NB4 (cell line): ENCODE measurements around the gene MAPK6.

Experiments used
- DNase-seq: peaks from one replicate; pipeline ENCODE4 v3.0.0; 2010; ENCODE audit warnings: low read depth
- H3K4me3 ChIP-seq: one replicate; pipeline ENCODE4 v1.5.1; 2011; ENCODE audit warnings: mild to moderate bottlenecking, low read depth, low read length, moderate library complexity
- CTCF ChIP-seq: IDR thresholded peaks from one replicate; pipeline ENCODE4 v1.5.1; 2012; ENCODE audit warnings: low read depth, low read length
- MAX ChIP-seq: IDR thresholded peaks from 2 replicates; pipeline ENCODE4 v1.6.1; 2011; ENCODE audit warnings: low read depth, low read length
- MYC ChIP-seq: IDR thresholded peaks from 2 replicates; pipeline ENCODE4 v1.6.1; 2011; ENCODE audit warnings: low read depth, low read length
- POLR2A ChIP-seq: IDR thresholded peaks from 2 replicates; pipeline ENCODE4 v1.6.1; 2011; ENCODE audit warnings: mild to moderate bottlenecking; ENCODE audit not compliant: insufficient read length; ENCODE audit errors: extremely low read depth

Gene MAPK6

GRCh38 chr15:52098323-52098722, 79.3 kb downstream of the MAPK6 start:
- DNase-seq, result peak; percentile 73
- no peak for TF ChIP-seq POLR2A
- H3K4me3 ChIP-seq, result no peak overlapping the region

DNA sequence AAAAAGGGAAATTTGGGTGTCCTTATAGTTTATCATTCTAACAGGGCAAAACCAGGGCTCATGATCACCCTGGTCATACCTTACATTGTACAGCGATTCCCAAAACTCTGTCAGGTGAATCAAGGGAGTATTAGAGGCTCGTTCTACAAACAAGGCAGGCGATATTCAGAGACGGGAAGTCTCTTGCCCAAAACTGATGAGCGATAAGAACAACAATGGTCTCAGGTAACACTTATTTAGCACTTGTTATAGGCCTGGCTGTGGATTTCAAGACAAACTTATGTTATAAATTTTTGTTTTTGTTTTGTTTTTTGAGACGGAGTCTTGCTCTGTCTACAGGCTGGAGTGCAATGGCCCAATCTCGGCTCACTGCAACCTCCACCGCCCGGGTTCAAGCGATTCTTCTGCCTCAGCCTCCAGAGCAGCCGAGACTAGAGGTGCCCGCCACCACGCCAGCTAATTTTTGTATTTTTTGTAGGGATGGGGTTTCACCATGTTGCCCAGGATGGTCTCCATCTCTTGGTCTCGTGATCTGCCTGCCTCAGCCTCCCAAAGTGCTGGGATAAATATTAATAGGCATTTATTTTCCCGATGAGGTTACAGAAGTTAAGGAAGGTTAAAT, 80.7 kb downstream of the MAPK6 start:
- no peak for DNase-seq
- no peak overlapping the region for H3K4me3 ChIP-seq
- TF ChIP-seq MAX (no peak), MYC (no peak), CTCF (no peak), POLR2A (no peak)

GRCh38 chr15:52100807-52101442, 81.9 kb downstream of the MAPK6 start:
- DNase-seq, result peak; percentile 84
- no peak overlapping the region for H3K4me3 ChIP-seq
- TF ChIP-seq CTCF, result no peak
- TF ChIP-seq MAX, result peak; percentile 14; the same call in 1 of the 2 replicates

DNA sequence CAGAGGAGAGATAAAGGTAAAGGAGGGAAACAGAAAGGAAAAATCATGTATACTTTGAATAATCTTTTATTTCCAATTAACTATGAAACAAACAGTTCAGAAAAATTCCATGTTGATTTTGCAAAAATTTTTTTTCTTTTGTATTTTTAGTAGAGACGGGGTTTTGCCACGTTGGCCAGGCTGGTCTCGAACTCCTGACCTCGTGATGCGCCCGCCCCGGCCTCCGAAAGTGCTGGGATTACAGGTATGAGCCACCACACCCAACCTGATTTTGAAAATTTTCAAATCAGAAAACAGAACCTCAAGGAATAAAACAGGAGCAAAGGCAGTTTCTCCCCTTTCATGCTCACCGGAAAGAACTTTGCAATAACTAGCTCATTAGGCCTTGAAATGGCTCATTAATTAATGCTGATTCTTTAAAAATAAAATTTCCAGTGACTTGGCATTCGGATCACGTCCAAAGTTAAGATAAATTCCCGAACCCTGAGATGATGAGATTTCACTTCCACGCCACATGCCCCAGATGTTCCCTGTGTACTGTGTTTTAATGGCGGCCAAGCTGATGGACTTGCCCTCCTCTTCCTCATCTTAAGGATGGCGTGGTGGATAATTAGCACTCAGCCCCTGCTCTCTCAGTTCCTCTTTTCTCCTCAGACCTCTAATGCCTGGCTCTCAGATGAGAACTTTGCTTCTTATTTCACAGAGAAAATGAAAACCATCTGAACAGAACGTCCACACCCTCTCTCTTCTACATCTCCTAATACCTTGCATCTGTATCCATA, 82.7 kb downstream of the MAPK6 start:
- DNase-seq, result peak; percentile 66
- TF ChIP-seq MAX (no peak), CTCF (no peak), MYC (no peak), POLR2A (no peak)

DNA sequence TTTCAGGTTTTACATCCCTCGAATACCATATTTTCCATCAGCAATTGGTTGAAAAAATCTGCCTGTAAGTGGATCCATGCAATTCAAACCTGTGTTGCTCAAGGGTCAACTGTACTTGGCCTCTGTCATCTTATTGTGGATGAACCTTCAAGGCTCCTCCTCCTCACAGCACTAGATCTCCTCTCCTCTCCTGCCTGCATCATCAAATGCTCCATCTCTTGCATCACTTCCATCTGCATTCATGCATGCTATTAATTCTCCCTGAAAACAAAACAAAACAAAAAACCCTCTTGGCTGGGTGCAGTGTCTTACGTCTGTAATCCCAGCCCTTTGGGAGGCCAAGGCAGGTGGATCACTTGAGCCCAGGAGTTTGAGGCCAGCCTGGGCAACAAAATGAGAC, 83.4 kb downstream of the MAPK6 start:
- TF ChIP-seq MYC (no peak), CTCF (no peak), POLR2A (no peak), MAX (no peak)
- H3K4me3 ChIP-seq, result no peak overlapping the region
- no peak for DNase-seq

More for the DNA sequence above, 82.7 kb downstream of the MAPK6 start:
- no peak overlapping the region for H3K4me3 ChIP-seq

- TF ChIP-seq MYC (no peak), CTCF (no peak), MAX (no peak), POLR2A (no peak)
- no peak overlapping the region for H3K4me3 ChIP-seq
- DNase-seq, result peak; percentile 72
Observed at GRCh38 chr15:52103217-52104207, 84.5 kb downstream of the MAPK6 start.
